AG04449 (cell line): ENCODE measurements around the gene MAGI1.

Source experiments
- CTCF ChIA-PET: fragments of 350-600 bp; formaldehyde crosslinking; extraction: SDS; loops from one replicate; lab custom pipeline; 2021; ENCODE audit warnings: antibody characterized with exemption; lab: Yijun Ruan, JAX
- POLR2A ChIA-PET: fragments of 400-600, 350-600 bp; formaldehyde crosslinking; extraction: SDS; loops from one replicate; lab custom pipeline; 2020; ENCODE audit warnings: antibody characterized with exemption, inconsistent platforms; lab: Yijun Ruan, JAX
- DNase-seq: peaks from one replicate; pipeline ENCODE4 v3.0.0-alpha.2; 2010; ENCODE audit warnings: low read depth, low spot score
- H3K4me3 ChIP-seq: 2 replicates; pipeline ENCODE4 v1.5.1; 2011; ENCODE audit warnings: low read depth, mild to moderate bottlenecking, control low read depth, low read length
- TF ChIP-seq, protein P1 (sequence below): IDR thresholded peaks from one replicate; pipeline ENCODE4 v1.5.1; 2011; ENCODE audit warnings: mild to moderate bottlenecking, moderate library complexity, low read length, control low read depth, inconsistent platforms; ENCODE audit not compliant: insufficient read depth; ENCODE audit errors: missing control alignments

Gene MAGI1

DNA sequence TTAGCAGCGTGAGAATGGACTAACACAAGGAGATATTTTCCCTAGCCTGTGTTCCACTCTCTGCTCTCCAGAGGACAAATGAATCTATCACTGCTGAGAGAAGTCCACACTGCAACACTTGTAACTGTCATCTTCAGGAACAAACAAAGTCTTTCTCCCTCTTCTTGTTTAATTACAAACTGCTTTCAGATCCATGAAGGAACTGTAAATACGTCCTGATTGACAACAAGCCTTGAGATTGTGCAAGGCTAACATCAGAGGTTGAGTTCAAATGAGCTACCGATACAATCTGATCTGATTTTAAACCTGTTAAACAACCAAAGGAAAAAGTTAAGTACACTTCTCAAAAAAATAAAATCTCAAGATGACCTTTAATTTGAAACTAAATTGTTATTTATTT, 712.1 kb downstream of the MAGI1 start:
- no peak overlapping the region for H3K4me3 ChIP-seq
- POLR2A ChIA-PET = no interaction called here
- TF ChIP-seq, protein P1, sequence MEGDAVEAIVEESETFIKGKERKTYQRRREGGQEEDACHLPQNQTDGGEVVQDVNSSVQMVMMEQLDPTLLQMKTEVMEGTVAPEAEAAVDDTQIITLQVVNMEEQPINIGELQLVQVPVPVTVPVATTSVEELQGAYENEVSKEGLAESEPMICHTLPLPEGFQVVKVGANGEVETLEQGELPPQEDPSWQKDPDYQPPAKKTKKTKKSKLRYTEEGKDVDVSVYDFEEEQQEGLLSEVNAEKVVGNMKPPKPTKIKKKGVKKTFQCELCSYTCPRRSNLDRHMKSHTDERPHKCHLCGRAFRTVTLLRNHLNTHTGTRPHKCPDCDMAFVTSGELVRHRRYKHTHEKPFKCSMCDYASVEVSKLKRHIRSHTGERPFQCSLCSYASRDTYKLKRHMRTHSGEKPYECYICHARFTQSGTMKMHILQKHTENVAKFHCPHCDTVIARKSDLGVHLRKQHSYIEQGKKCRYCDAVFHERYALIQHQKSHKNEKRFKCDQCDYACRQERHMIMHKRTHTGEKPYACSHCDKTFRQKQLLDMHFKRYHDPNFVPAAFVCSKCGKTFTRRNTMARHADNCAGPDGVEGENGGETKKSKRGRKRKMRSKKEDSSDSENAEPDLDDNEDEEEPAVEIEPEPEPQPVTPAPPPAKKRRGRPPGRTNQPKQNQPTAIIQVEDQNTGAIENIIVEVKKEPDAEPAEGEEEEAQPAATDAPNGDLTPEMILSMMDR = no peak

GRCh38 chr3:65322910-65323309, 715.8 kb downstream of the MAGI1 start:
- ChIA-PET CTCF (no interaction called here), POLR2A (no interaction called here)
- no peak for DNase-seq
- no peak overlapping the region for H3K4me3 ChIP-seq
- TF ChIP-seq, protein P1 = no peak

More for the DNA sequence above, 712.1 kb downstream of the MAGI1 start:
- no peak for DNase-seq
- CTCF ChIA-PET = no interaction called here

DNA sequence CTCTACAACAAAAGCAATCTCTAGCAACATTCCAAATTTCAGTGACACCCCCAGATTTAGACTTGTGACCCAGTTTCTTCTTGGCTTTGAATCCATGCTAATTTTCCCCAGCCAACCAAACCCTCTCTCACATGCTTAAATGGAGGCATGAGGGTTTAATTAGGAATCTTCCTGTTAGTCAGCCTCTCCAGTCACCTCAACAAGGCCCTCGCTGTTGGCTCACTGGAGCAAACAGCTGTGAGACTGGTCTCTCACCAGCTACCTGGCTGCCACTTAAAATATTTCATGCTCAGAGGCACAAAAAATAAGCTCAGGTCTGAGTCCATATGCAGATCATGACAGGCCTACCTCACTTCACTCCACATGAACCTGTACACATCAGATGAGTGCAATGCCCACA, 720.5 kb downstream of the MAGI1 start:
- H3K4me3 ChIP-seq = no peak overlapping the region
- DNase-seq = no peak
- ChIA-PET POLR2A (no interaction called here), CTCF (no interaction called here)
- TF ChIP-seq, protein P1 = no peak

GRCh38 chr3:65314916-65315315, 723.8 kb downstream of the MAGI1 start:
- TF ChIP-seq, protein P1 = no peak
- POLR2A ChIA-PET = no interaction called here
- DNase-seq = no peak
- H3K4me3 ChIP-seq = no peak overlapping the region
- CTCF ChIA-PET = interaction anchor here (0.6 kb wide), 1 partner anchor 193 kb away, joined by 3 read pairs; no protein-coding TSS in a partner anchor

GRCh38 chr3:65314269-65314668, 724.4 kb downstream of the MAGI1 start:
- TF ChIP-seq, protein P1 = no peak
- H3K4me3 ChIP-seq = no peak overlapping the region
- DNase-seq = no peak
- ChIA-PET CTCF (no interaction called here), POLR2A (no interaction called here)

GRCh38 chr3:65313666-65314065, 725.1 kb downstream of the MAGI1 start:
- POLR2A ChIA-PET = no interaction called here
- CTCF ChIA-PET = no interaction called here
- no peak for DNase-seq
- TF ChIP-seq, protein P1 = no peak
- H3K4me3 ChIP-seq = no peak overlapping the region
